Measurements from ENCODE around the gene KIF3C.
"Not testable (repeated sequence)": the region's sequence is repeated elsewhere in the genome, so short reads cannot be mapped to it uniquely, and the experiment has no call there.

The KIF3C gene

GRCh38 chr2:25998816-25999383, 16.6 kb upstream of the KIF3C start:
- not testable (repeated sequence) for DNase-seq

- DNase-seq, result no peak
Measured at GRCh38 chr2:25996844-25997243, 14.5 kb upstream of the KIF3C start.

- DNase-seq, result no peak
Measured at GRCh38 chr2:25994509-25994908, 12.2 kb upstream of the KIF3C start.

GRCh38 chr2:25993049-25993448, 10.8 kb upstream of the KIF3C start:
- DNase-seq, result no peak

- DNase-seq, result no peak
Measured at GRCh38 chr2:25992556-25992955, 10.3 kb upstream of the KIF3C start.

- no peak for DNase-seq
Measured at GRCh38 chr2:25991965-25992364, 9.7 kb upstream of the KIF3C start.

- no peak for DNase-seq
Measured at GRCh38 chr2:25989154-25989553, 6.9 kb upstream of the KIF3C start.

GRCh38 chr2:25988134-25988533, 5.8 kb upstream of the KIF3C start:
- DNase-seq, result no peak

GRCh38 chr2:25983735-25984134, 1.4 kb upstream of the KIF3C start:
- no peak for DNase-seq

GRCh38 chr2:25982968-25983280, 627 bp upstream of the KIF3C start:
- DNase-seq, result no peak

GRCh38 chr2:25981596-25982272, 563 bp downstream of the KIF3C start:
- peak; percentile 11 for DNase-seq

GRCh38 chr2:25980951-25981350, 1.3 kb downstream of the KIF3C start:
- no peak for DNase-seq

- DNase-seq, result no peak
Measured at GRCh38 chr2:25980076-25980887, 2.0 kb downstream of the KIF3C start.

GRCh38 chr2:25979001-25979400, 3.3 kb downstream of the KIF3C start:
- no peak for DNase-seq

GRCh38 chr2:25977768-25978167, 4.5 kb downstream of the KIF3C start:
- DNase-seq, result no peak

- no peak for DNase-seq
Measured at GRCh38 chr2:25976983-25977741, 5.1 kb downstream of the KIF3C start.

- DNase-seq, result no peak
Measured at GRCh38 chr2:25972049-25972823, 10.1 kb downstream of the KIF3C start.

- no peak for DNase-seq
Measured at GRCh38 chr2:25971596-25971995, 10.7 kb downstream of the KIF3C start.

GRCh38 chr2:25966531-25967270, 15.6 kb downstream of the KIF3C start:
- no peak for DNase-seq

GRCh38 chr2:25964891-25965290, 17.4 kb downstream of the KIF3C start:
- DNase-seq, result no peak

GRCh38 chr2:25960920-25961319, 21.4 kb downstream of the KIF3C start:
- DNase-seq, result peak; percentile 51

- DNase-seq, result no peak
Measured at GRCh38 chr2:25960396-25960795, 21.9 kb downstream of the KIF3C start.

Data from activated CD4-positive, alpha-beta T cell treated with anti-CD3 and anti-CD28 coated beads, Interleukin-2, Interleukin-6, amounts not matched to agents 100 ng/mL and 50 ng/mL, durations not matched to agents 16 hours and 8 hours (primary cell).